Fibroblast of the aortic adventitia (primary cell): ENCODE data around the gene CDC14A. TPM values are rescaled to one million over a fixed set of nuclear protein-coding genes. Genes with fewer than 3 reads are reported as not detected.

Experiments
- DNase-seq: peaks from one replicate; pipeline ENCODE4 v3.0.0-alpha.2; 2010; ENCODE audit warnings: low read depth
- H3K4me3 ChIP-seq: 2 replicates; pipeline ENCODE4 v1.5.1; 2011; ENCODE audit warnings: low read depth, mild to moderate bottlenecking, control low read depth, low read length, moderate library complexity
- CTCF ChIP-seq: IDR thresholded peaks from 2 replicates; pipeline ENCODE4 v1.5.1; 2011; ENCODE audit warnings: mild to moderate bottlenecking, low read length, control low read depth, inconsistent platforms; ENCODE audit not compliant: insufficient read depth
- total RNA-seq: library from RNA; depleted of rRNA; stranded (reverse); fragments of >200 nt; gene quantifications from 2 replicates; pipeline ENCODE4 v1.2.3, GENCODE V29; 2012; ENCODE audit warnings: low replicate concordance

CDC14A gene
- total RNA-seq, 1 donor, result 5.0 TPM

- no peak for TF ChIP-seq CTCF
- H3K4me3 ChIP-seq, result no peak overlapping the region
- no peak for DNase-seq
Measured at GRCh38 chr1:100390531-100390930, 38.2 kb downstream of the CDC14A start.

GRCh38 chr1:100391675-100392074 lies 39.4 kb downstream of the CDC14A start:
- no peak overlapping the region for H3K4me3 ChIP-seq
- TF ChIP-seq CTCF, result no peak
- DNase-seq, result no peak

- H3K4me3 ChIP-seq, result no peak overlapping the region
- TF ChIP-seq CTCF, result no peak
- no peak for DNase-seq
Measured at GRCh38 chr1:100392756-100393155, 40.5 kb downstream of the CDC14A start.

GRCh38 chr1:100394285-100394684 lies 42.0 kb downstream of the CDC14A start:
- no peak for DNase-seq
- TF ChIP-seq CTCF, result no peak
- no peak overlapping the region for H3K4me3 ChIP-seq

- TF ChIP-seq CTCF, result no peak
- H3K4me3 ChIP-seq, result no peak overlapping the region
- no peak for DNase-seq
Measured at GRCh38 chr1:100395913-100396312, 43.6 kb downstream of the CDC14A start.

GRCh38 chr1:100396651-100397050 lies 44.3 kb downstream of the CDC14A start:
- no peak for TF ChIP-seq CTCF
- no peak overlapping the region for H3K4me3 ChIP-seq
- no peak for DNase-seq

GRCh38 chr1:100397681-100398080 lies 45.4 kb downstream of the CDC14A start:
- no peak overlapping the region for H3K4me3 ChIP-seq
- DNase-seq, result no peak
- no peak for TF ChIP-seq CTCF
